ENCODE results near the gene TMEM212.
A peak's percentile ranks its signal among the peaks of the same experiment; 100 is the strongest.

Gene TMEM212

GRCh38 chr3:171824116-171824515 lies 19.0 kb upstream of the TMEM212 start:
- Histone ChIP-seq H3K4me3 (no peak overlapping the region), H3K4me1 (peaks cover 5% of the 10 kb centered on the region), H4K20me1 (no peaks in the 10 kb centered on the region), H3K36me3 (no peaks in the 10 kb centered on the region), H3K9ac (no peak overlapping the region), H3K27ac (no peak overlapping the region), H3K4me2 (no peak overlapping the region), H3K9me3 (no peaks in the 10 kb centered on the region), H3K27me3 (no peaks in the 10 kb centered on the region)
- TF ChIP-seq Cebpa-rat (IDR thresholded peaks at IDR 0.05), result no peak

- TF ChIP-seq Cebpa-rat (IDR thresholded peaks at IDR 0.05), result no peak
- Histone ChIP-seq H3K9ac (no peak overlapping the region), H3K27me3 (no peaks in the 10 kb centered on the region), H3K27ac (no peak overlapping the region), H3K4me3 (no peak overlapping the region), H3K9me3 (no peaks in the 10 kb centered on the region), H4K20me1 (no peaks in the 10 kb centered on the region), H3K4me1 (peaks cover 9% of the 10 kb centered on the region), H3K36me3 (no peaks in the 10 kb centered on the region), H3K4me2 (no peak overlapping the region)
Measured at GRCh38 chr3:171824824-171825221, 18.3 kb upstream of the TMEM212 start.

DNA sequence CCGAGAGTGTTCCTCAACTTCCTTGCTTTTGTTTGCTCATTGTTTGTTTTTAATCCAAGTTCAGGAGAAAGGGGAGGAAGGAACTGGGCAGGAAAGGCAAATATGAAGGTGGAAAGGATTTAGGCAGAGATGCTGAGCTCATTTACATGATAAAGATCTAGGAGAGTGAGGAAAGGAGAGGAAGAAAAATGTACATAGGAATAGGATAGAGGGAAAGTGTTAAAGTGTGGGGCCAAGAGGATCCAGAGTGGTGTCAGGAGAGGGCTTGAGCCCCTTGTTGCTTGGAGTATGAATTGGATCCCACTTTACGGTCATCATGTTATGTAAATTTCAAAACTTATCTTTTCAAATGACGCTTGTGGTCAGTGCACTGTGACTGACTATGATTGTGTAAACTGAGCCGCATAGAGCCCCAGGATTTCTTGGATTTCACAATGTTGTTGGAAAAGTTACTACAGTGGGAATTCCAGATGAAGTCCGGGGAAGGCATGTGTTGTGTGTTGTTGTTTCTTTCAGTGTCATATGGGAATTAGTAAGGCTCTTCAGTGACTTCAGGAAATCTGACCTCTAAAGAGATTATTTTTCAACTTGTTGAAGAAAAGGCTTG lies 17.8 kb upstream of the TMEM212 start:
- Histone ChIP-seq H3K27ac (no peak overlapping the region), H3K4me2 (no peak overlapping the region), H3K4me1 (peaks cover 14% of the 10 kb centered on the region), H4K20me1 (no peaks in the 10 kb centered on the region), H3K36me3 (no peaks in the 10 kb centered on the region), H3K4me3 (no peak overlapping the region), H3K9ac (no peak overlapping the region), H3K9me3 (no peaks in the 10 kb centered on the region), H3K27me3 (no peaks in the 10 kb centered on the region)
- TF ChIP-seq Cebpa-rat (IDR thresholded peaks at IDR 0.05), result no peak

DNA sequence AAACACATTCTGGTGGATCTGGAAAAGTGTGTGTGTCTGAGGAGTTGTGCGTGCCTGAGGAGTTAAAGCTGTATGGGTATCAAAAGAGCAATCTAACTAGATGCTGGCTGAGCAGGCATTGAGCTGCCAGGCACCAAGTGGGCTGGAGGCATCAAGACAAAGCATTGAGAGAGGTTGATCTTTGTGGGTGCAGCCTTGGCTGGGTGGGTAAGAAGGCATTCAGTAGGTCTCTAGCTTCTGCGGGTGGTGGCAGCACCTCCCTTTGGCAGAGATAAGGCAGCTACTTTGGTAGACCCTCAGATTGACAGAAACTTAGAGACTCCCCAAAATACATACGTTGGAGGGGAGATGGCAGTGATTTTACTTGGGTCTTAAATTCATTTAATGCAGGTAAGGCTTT lies 15.8 kb upstream of the TMEM212 start:
- Histone ChIP-seq H3K27me3 (no peaks in the 10 kb centered on the region), H3K9me3 (no peaks in the 10 kb centered on the region), H3K4me1 (peaks cover 14% of the 10 kb centered on the region), H4K20me1 (no peaks in the 10 kb centered on the region), H3K4me3 (no peak overlapping the region), H3K36me3 (no peaks in the 10 kb centered on the region), H3K4me2 (no peak overlapping the region; the same call in 1 of the 2 replicates), H3K27ac (no peak overlapping the region), H3K9ac (no peak overlapping the region)
- TF ChIP-seq Cebpa-rat (IDR thresholded peaks at IDR 0.05), result no peak

DNA sequence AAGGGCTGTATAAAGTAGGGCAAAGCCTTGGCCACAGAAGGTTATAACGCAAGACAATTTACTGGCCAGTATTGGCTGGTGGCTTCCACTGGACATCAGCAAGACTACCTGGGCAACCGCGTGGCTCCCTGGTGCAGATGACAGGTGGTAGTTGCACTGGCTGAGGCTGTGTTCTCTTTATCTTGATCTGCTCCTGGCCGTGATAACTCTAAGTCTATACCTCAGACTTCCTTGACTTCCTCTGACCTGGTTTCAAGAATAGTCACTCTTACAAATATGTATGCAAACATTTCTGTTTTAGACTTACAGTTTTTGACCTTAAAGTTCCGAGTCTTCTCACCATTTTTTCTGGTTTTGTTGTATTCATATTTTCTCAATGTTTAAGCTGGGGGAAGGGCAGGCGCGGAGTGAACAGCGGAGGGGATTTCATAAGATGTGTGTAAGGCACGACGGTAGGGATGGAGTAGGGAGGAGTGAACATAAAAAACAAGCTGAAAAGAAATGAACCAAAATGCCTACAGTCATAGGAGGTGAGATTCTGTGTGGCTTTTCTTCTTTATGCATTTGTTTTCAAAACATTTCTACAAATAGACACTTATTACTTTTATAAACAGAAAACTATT lies 15.2 kb upstream of the TMEM212 start:
- TF ChIP-seq Cebpa-rat (IDR thresholded peaks at IDR 0.05), result no peak
- no peak overlapping the region for H3K27ac ChIP-seq
- H3K9ac ChIP-seq, result no peak overlapping the region
- H3K4me2 ChIP-seq, result peak overlapping the region; percentile 23; the same call in 1 of the 2 replicates
- no peaks in the 10 kb centered on the region for H3K9me3 ChIP-seq
- peaks cover 14% of the 10 kb centered on the region for H3K4me1 ChIP-seq
- no peaks in the 10 kb centered on the region for H4K20me1 ChIP-seq
- H3K4me3 ChIP-seq, result no peak overlapping the region
- H3K27me3 ChIP-seq, result no peaks in the 10 kb centered on the region
- no peaks in the 10 kb centered on the region for H3K36me3 ChIP-seq

- H3K9me3 ChIP-seq, result no peaks in the 10 kb centered on the region
- no peaks in the 10 kb centered on the region for H3K27me3 ChIP-seq
- H3K4me3 ChIP-seq, result no peak overlapping the region
- peaks cover 19% of the 10 kb centered on the region for H3K4me1 ChIP-seq
- no peaks in the 10 kb centered on the region for H4K20me1 ChIP-seq
- H3K36me3 ChIP-seq, result no peaks in the 10 kb centered on the region
- no peak overlapping the region for H3K27ac ChIP-seq
- no peak overlapping the region; the same call in 1 of the 2 replicates for H3K4me2 ChIP-seq
- no peak overlapping the region for H3K9ac ChIP-seq
- no peak for TF ChIP-seq Cebpa-rat (IDR thresholded peaks at IDR 0.05)
Measured at GRCh38 chr3:171828902-171829770, 14.0 kb upstream of the TMEM212 start.

DNA sequence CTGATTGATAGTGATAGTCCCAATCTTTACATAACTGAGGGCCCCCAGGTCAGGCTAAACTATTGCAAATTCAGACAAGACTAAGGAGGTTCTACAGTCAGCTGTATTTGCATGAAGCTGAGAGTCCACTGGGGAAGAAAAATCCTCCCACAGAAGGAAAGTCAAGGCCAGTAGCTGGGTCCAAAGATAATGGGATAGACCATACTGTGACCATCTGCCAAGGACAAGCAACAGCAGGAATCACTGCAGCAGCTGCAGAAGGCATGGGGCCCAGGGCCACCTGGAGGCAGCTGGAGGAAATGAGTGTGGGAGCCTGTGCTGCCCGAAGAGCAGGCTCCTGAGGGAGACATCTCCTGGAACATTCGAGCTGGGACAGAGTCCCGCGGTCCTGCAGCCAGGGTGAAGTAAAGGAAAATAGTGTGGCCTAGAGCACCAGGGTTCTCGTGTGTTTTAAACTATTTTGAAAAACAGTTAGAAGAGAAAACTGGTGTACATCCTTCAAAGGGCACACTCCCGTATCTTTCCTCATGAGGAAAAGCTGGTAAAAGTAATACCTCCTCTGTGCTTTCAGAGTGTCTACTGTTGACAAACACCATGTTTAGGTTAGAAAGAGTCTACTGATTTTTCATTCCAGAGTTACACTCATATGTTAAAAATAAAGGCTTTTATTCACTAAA lies 13.2 kb upstream of the TMEM212 start:
- Histone ChIP-seq H3K27me3 (no peaks in the 10 kb centered on the region), H3K4me2 (peak overlapping the region; percentile 53), H3K4me1 (peaks cover 28% of the 10 kb centered on the region), H3K9me3 (no peaks in the 10 kb centered on the region), H3K27ac (no peak overlapping the region), H3K4me3 (no peak overlapping the region), H3K9ac (no peak overlapping the region), H3K36me3 (no peaks in the 10 kb centered on the region), H4K20me1 (no peaks in the 10 kb centered on the region)
- TF ChIP-seq Cebpa-rat (IDR thresholded peaks at IDR 0.05), result no peak

DNA sequence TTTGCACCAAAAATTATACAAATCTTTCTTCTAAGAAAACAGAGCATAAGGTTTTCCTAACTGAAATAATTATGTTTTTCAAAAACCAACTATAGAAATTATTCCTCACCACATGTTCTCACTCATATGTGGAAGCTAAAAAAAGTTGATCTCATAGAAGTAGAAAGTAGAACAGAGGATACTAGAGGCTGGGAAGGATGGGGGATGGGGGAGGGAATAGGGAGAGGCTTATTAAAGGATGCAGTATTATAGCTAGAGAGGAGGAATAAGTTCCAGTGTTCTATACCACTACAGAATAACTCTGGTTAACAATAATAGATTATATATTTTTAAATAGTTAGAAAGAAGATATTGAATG lies 12.7 kb upstream of the TMEM212 start:
- peak overlapping the region; percentile 53 for H3K4me2 ChIP-seq
- no peaks in the 10 kb centered on the region for H3K9me3 ChIP-seq
- no peak overlapping the region for H3K9ac ChIP-seq
- H3K36me3 ChIP-seq, result no peaks in the 10 kb centered on the region
- no peaks in the 10 kb centered on the region for H3K27me3 ChIP-seq
- H3K4me1 ChIP-seq, result peaks cover 33% of the 10 kb centered on the region
- TF ChIP-seq Cebpa-rat (IDR thresholded peaks at IDR 0.05), result no peak
- H3K27ac ChIP-seq, result no peak overlapping the region
- H4K20me1 ChIP-seq, result no peaks in the 10 kb centered on the region
- H3K4me3 ChIP-seq, result no peak overlapping the region

DNA sequence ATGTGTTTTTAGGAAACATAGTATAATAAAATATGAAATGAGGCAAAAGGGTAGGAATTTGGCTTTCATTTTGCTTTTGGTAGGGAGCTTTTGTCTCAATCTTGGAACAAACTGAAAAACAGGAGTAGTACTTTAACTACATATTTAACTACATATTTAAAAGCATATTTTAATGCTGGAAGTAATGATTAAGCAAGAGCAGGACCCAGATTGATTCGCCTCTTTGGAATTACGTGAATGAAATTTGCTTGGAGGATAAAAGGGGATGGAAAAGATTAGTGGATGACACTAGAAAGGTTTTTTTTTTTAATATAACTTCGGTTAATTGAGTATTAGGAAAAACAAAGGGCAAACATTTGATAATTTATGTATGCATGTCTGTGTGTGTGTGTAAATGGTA lies 11.2 kb upstream of the TMEM212 start:
- no peak for TF ChIP-seq Cebpa-rat (IDR thresholded peaks at IDR 0.05)
- Histone ChIP-seq H3K4me3 (no peak overlapping the region), H3K9ac (no peak overlapping the region), H3K27ac (no peak overlapping the region), H3K27me3 (no peaks in the 10 kb centered on the region), H3K4me2 (no peak overlapping the region), H3K36me3 (no peaks in the 10 kb centered on the region), H3K4me1 (peaks cover 35% of the 10 kb centered on the region), H4K20me1 (no peaks in the 10 kb centered on the region), H3K9me3 (no peaks in the 10 kb centered on the region)
